GM11168 (cell line): ENCODE data around the gene SOS1.
"Not testable (repeated sequence)": the region's sequence is repeated elsewhere in the genome, so short reads cannot be mapped to it uniquely, and the experiment has no call there.

Experiments used
- in situ Hi-C: fragments of 300-500 bp; cut with MboI; formaldehyde crosslinking; loops from one replicate; pipeline ENCODE4 v1.12.0; 2022; ENCODE audit warnings: low sequenced_read_pairs; ENCODE audit not compliant: unreplicated experiment

SOS1 gene

GRCh38 chr2:39120771-39121522, at the start of gene SOS1:
TSS of gene SOS1 (minus strand) at chr2:39121051. CDS start at chr2:39120422, 629 bp downstream.
- in situ Hi-C loops, result loop anchor here (10.0 kb wide), 1 partner anchor 104 kb away; no protein-coding TSS in a partner anchor

DNA sequence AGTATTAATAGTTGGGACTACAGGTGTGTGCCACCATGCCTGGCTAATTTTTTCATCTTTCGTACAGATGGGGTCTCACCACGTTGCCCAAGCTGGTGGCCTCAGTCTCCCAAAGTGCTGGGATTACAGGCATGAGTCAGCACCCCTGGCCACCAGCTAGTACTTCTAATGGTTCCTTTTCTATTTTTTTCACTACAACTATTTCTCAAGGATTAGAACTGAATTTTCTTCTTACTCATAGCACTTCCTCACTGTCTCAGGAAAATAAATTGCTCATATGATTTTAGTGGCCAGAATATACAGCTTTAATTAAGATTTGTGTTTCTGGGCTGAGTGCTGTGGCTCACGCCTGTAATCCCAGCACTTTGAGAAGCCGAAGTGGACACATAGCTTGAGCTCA, 43.2 kb upstream of the SOS1 start:
- in situ Hi-C loops, result no loop called here

GRCh38 chr2:39160982-39161381, 40.1 kb upstream of the SOS1 start:
- in situ Hi-C loops, result no loop called here

DNA sequence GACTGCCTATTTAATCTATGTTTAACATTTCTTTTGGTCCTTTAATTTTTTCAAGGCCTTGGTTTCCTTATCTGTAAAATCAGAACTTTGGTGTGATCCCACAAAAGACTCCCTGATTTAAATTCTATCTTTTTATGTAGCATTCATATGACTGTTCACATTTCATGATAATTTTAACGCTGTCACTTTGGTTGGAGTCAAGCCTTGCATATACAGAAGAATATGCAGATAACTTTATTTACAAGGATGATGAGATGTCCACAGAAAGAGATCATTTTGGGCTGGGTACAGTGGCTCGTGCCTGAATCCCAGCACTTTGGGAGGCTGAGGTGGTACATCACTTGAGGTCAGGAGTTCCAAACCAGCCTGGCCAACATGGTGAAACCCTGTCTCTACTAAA, 38.4 kb upstream of the SOS1 start:
- in situ Hi-C loops, result no loop called here

GRCh38 chr2:39158351-39158750, 37.5 kb upstream of the SOS1 start:
- in situ Hi-C loops, result no loop called here

GRCh38 chr2:39156846-39157245, 36.0 kb upstream of the SOS1 start:
- in situ Hi-C loops, result no loop called here

GRCh38 chr2:39156107-39156506, 35.3 kb upstream of the SOS1 start:
- in situ Hi-C loops, result no loop called here

DNA sequence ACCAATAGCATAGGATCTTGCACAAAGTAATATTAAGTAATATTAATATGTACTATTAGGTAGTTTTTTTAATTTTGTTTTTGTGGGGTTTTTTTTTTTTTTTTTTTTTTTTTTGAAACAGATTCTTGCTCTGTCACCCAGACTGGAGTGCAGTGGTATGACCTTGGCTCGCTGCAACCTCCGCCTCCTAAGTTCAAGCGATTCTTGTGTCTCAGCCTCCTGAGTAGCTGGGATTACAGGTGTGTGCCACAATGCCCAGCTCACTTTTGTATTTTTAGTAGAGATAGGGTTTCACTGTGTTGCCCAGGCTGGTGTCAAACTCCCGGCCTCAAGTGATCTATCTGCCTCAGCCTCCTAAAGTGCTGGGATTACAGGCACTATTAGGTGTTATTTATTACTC, 34.7 kb upstream of the SOS1 start:
- in situ Hi-C loops, result not testable (repeated sequence)

GRCh38 chr2:39154944-39155343, 34.1 kb upstream of the SOS1 start:
- in situ Hi-C loops, result no loop called here

DNA sequence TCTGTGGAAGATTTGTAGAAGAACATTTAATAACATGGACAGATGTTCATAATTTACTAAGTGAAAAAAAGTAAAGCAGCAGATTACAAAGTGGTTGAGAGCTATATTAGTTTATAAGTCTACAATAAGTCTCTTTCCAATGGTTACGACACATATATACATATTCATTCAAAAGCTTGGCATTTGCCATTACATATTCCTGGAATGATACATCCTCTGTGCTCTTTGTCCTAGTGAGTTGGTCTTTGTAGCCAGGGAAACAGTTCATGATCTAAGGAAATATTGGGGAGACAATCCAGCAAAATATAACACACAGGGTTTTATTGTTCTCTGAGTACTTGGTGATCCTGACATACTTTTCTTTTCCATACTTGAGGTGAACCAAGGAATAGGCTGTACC, 32.5 kb upstream of the SOS1 start:
- in situ Hi-C loops, result no loop called here

GRCh38 chr2:39152504-39152903, 31.7 kb upstream of the SOS1 start:
- in situ Hi-C loops, result no loop called here

GRCh38 chr2:39150890-39151497, 30.1 kb upstream of the SOS1 start:
- in situ Hi-C loops, result no loop called here

GRCh38 chr2:39150102-39150562, 29.3 kb upstream of the SOS1 start:
- in situ Hi-C loops, result no loop called here

GRCh38 chr2:39146630-39147029, 25.8 kb upstream of the SOS1 start:
- in situ Hi-C loops, result no loop called here

DNA sequence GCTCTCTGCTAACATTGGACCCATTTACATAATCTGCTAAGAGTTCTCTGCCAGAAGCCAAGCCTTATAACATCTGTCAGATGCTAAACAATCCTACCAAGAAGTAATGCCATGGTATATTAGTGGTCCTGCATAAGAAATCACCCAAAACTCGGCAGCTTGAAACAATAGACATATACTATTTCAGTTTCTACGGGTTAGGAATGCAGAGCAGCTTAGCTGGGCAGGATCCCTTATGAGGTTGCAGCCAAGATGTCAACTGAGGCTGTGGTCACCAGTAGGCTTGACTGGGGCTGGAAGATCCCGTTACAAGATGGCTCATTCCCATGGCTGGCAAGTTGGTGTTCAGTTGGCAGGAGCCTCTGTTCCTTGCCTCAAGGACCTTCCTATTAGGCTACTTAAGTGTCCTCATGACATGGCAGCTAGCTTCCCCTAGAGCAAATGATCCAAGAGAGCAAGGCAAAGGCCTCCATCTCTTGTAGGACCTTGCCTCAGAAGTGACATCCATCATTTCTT, 25.1 kb upstream of the SOS1 start:
- in situ Hi-C loops, result no loop called here

DNA sequence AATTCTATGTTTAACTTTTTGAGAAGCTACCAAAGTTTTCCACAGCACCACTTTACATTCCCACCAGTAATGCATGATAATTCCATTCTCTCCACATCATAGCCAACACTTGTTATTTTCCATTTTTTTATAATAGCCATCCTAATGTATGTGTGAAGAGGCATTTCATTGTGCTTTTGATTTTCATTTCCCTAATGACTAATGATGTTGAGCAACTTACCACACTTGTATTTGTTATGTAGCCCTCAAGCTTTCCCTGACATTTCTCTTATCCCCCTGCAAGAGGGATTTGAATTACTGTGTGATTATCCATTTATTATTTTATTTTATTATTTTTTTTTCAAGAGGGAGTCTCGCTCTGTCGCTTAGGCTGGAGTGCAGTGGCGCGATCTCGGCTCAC, 23.6 kb upstream of the SOS1 start:
- in situ Hi-C loops, result no loop called here

DNA sequence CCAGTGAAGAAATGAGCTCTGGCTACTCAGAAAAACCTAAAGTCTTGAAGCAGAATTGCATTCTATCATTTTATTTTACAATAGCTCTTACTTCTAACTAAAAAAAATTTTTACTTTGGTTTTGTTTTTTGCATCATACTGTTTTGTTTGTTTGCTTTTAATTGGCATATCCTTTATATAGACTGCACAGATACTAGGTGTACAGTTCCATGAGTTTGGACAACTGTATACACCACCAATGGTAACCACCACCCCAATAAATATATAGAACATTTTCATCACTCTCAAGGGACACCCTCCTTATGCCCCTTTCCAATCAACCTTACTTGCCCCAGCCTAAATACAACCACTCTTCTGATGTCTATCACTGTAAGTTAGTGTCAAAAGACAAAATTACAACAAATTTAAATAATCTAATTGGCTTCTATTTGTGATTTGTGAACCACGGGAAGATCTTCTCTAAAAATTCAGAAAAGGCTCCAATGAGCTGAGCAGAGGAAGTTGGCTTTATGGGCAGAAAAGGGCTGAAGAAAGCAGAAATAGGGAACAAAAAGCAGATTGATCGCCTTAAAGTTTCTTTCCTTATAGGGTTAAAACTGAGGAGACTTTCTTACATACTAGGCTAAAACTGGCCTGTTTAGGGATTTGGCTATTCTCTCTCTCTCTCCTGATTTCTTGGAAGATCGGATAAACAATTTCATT, 22.2 kb upstream of the SOS1 start:
- in situ Hi-C loops, result no loop called here

DNA sequence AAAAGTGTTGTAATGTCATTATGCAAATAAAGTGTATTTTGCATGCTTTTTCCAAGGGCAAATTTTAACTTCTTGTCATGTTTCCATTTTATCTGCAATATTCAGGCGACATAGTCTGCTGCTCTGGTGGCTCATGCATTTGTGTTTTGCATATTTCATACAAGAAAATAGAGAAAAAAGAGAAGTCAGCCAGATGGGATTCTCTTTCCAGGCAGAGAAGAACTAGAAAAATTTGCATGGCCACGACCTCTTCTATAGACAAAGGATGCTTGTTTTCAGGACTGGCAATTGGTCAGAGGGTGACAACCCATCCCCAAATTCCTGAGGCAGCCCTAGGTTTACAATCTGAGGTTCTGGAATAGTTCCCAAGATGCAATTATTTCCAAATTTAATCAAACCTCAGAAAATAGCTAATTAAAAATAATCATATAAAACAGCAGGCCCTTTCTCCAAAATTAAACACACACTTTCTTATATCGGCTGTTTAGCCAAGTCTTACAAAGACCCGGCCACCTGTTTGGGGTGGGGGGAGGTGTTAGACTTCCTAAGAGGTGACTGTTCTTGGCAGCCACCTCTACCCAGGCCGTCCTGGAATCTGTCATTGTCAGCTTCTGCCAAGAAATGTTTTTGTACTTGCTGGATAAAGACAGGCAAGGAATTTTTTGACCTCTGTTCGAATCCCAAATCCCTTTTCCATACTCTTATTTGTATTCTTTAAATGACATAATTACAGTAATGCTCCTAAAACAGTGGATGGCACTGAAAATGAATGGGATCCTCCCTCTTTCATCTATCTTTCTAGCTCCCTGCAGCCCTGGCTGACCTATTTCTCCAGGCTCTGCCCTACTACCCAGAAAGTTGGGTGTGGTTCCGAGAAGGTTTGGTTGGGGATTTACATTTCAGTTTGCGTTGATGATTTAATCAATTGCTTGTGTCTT, 20.8 kb upstream of the SOS1 start:
- in situ Hi-C loops, result no loop called here

DNA sequence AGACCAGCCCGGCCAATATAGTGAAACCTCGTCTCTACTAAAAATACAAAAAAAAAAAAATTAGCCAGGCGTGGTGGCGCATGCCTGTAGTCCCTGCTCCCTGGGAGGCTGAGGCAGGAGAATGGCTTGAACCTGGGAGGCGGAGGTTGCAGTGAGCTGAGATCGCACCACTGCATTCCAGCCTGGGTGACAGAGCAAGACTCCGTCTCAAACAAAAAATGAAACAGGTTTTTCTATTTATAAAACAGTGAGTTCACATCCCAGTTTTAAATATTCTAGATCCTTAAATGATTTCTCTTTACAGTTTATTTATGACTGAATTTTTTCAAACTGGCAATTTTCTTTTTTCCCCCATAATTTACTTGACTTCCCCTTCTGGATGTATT, 20.1 kb upstream of the SOS1 start:
- in situ Hi-C loops, result not testable (repeated sequence)

- in situ Hi-C loops, result no loop called here
Observed at GRCh38 chr2:39140322-39140847, 19.5 kb upstream of the SOS1 start.
